Neural cell (in vitro differentiated cells): ENCODE results near the gene HOXB9. TPM values are rescaled to one million over a fixed set of nuclear protein-coding genes. Genes with fewer than 3 reads are reported as not detected.

Experiments used
- H2AFZ ChIP-seq: fragments of 200-600, 300-800 bp; sonication (generic), shearing (Covaris generic); 2 replicates; pipeline ENCODE4 v1.6.0; 2014; ENCODE audit warnings: low read depth, mild to moderate bottlenecking, antibody characterized with exemption, low read length, moderate library complexity
- H3F3A ChIP-seq: fragments of 200-600 bp; shearing (Covaris generic); 2 replicates; pipeline ENCODE4 v1.6.1; 2016; ENCODE audit warnings: mild to moderate bottlenecking, moderate library complexity, mixed read lengths, antibody characterized with exemption, low read length; ENCODE audit not compliant: insufficient read depth, poor library complexity, severe bottlenecking
- H3K27ac ChIP-seq: fragments of 200-600, 300-800 bp; sonication (generic), shearing (Covaris generic); 2 replicates; pipeline ENCODE4 v1.5.1; 2014; ENCODE audit warnings: mild to moderate bottlenecking, low read length, moderate library complexity
- H3K27me3 ChIP-seq: fragments of 300-800, 200-600 bp; sonication (generic), shearing (Covaris generic); 2 replicates; pipeline ENCODE4 v1.6.0; 2014; ENCODE audit warnings: mild to moderate bottlenecking, low read depth, low read length, moderate library complexity; ENCODE audit not compliant: insufficient read depth
- H3K36me3 ChIP-seq: fragments of 300-800, 200-600 bp; sonication (generic), shearing (Covaris generic); 2 replicates; pipeline ENCODE4 v1.5.1; 2014; ENCODE audit warnings: mild to moderate bottlenecking, antibody characterized with exemption, low read length, moderate library complexity; ENCODE audit not compliant: insufficient read depth
- H3K4me2 ChIP-seq: fragments of 300-800, 200-600 bp; sonication (generic), shearing (Covaris generic); 2 replicates; pipeline ENCODE4 v1.6.0; 2014; ENCODE audit warnings: mild to moderate bottlenecking, low read length
- H3K4me3 ChIP-seq: fragments of 300-800, 200-600 bp; sonication (generic), shearing (Covaris generic); 2 replicates; pipeline ENCODE4 v1.5.1; 2014; ENCODE audit warnings: mild to moderate bottlenecking, low read length, moderate library complexity
- H3K79me2 ChIP-seq: fragments of 200-600 bp; shearing (Covaris generic); replicated peaks from 2 replicates; pipeline ENCODE4 v1.6.0; 2014; ENCODE audit warnings: mild to moderate bottlenecking, low read length, moderate library complexity; ENCODE audit not compliant: insufficient read depth
- H3K9ac ChIP-seq: fragments of 300-800, 200-600 bp; sonication (generic), shearing (Covaris generic); 2 replicates; pipeline ENCODE4 v1.6.1; 2016; ENCODE audit warnings: mild to moderate bottlenecking, low read length, mixed read lengths
- H3K9me2 ChIP-seq: fragments of 200-600 bp; shearing (Covaris generic); 2 replicates; pipeline ENCODE4 v1.6.1; 2016; ENCODE audit warnings: mild to moderate bottlenecking, low read length, mixed read lengths; ENCODE audit not compliant: insufficient read depth
- H3K9me3 ChIP-seq: fragments of 200-600, 300-800 bp; sonication (generic), shearing (Covaris generic); 2 replicates; pipeline ENCODE4 v1.6.1; 2016; ENCODE audit warnings: mild to moderate bottlenecking, mixed run types, low read length, moderate library complexity, mixed read lengths
- H4K20me1 ChIP-seq: fragments of 200-600 bp; shearing (Covaris generic); 2 replicates; pipeline ENCODE4 v1.6.1; 2016; ENCODE audit warnings: mild to moderate bottlenecking, mixed run types; ENCODE audit not compliant: insufficient read depth
- EP300 ChIP-seq: fragments of 450-650 bp; conservative IDR thresholded peaks from 2 replicates; pipeline ENCODE4 v1.6.1; 2014; ENCODE audit warnings: antibody characterized with exemption, mild to moderate bottlenecking, moderate library complexity; ENCODE audit not compliant: poor library complexity, severe bottlenecking
- EZH2 ChIP-seq: fragments of 200-600, 300-800 bp; shearing (Covaris generic), sonication (generic); IDR thresholded peaks from 2 replicates; pipeline ENCODE4 v1.6.1; 2014; ENCODE audit warnings: antibody characterized with exemption, low read length, borderline replicate concordance, mild to moderate bottlenecking; ENCODE audit not compliant: insufficient read depth, poor library complexity, severe bottlenecking
- MXI1 ChIP-seq: fragments of 450-650 bp; conservative IDR thresholded peaks from 2 replicates; pipeline ENCODE4 v1.6.1; 2014; ENCODE audit warnings: antibody characterized with exemption, mild to moderate bottlenecking; ENCODE audit not compliant: poor library complexity, severe bottlenecking
- POLR2AphosphoS5 ChIP-seq: IDR thresholded peaks from 2 replicates; pipeline ENCODE4 v1.6.1; 2012
- RAD21 ChIP-seq: fragments of 450-650 bp; conservative IDR thresholded peaks from 2 replicates; pipeline ENCODE4 v1.6.1; 2014; ENCODE audit warnings: antibody characterized with exemption, mild to moderate bottlenecking, moderate library complexity
- REST ChIP-seq: IDR thresholded peaks from 2 replicates; pipeline ENCODE4 v1.6.1; 2012; ENCODE audit warnings: borderline replicate concordance
- SMC3 ChIP-seq: fragments of 450-650 bp; conservative IDR thresholded peaks from 2 replicates; pipeline ENCODE4 v1.6.1; 2014; ENCODE audit warnings: antibody characterized with exemption, mild to moderate bottlenecking, moderate library complexity; ENCODE audit not compliant: poor library complexity
- TAF1 ChIP-seq: IDR thresholded peaks from 2 replicates; pipeline ENCODE4 v1.6.1; 2012; ENCODE audit warnings: low read depth
- polyA plus RNA-seq: library from polyadenylated mRNA; depleted of rRNA; stranded (reverse); fragments of >200 nt; gene quantifications from 2 replicates; pipeline ENCODE4 v1.2.3, GENCODE V29; 2014
- TF ChIP-seq, protein P1 (sequence below): fragments of 450-650 bp; IDR thresholded peaks from 2 replicates; pipeline ENCODE4 v1.5.1; 2014; ENCODE audit warnings: antibody characterized with exemption, mild to moderate bottlenecking, moderate library complexity; ENCODE audit not compliant: poor library complexity, severe bottlenecking

Gene HOXB9
- polyA plus RNA-seq, 1 donor from 2014 or later = not detected

- Histone ChIP-seq H3K9me3 (no peaks in the 10 kb centered on the region), H2AFZ (no peak overlapping the region), H3K4me2 (no peak overlapping the region), H3F3A (no peaks in the 10 kb centered on the region), H3K36me3 (no peaks in the 10 kb centered on the region), H3K79me2 (no peaks in the 10 kb centered on the region), H3K9ac (no peak overlapping the region), H3K9me2 (no peaks in the 10 kb centered on the region), H4K20me1 (no peaks in the 10 kb centered on the region), H3K27ac (no peak overlapping the region), H3K27me3 (peaks cover 100% of the 10 kb centered on the region), H3K4me3 (no peak overlapping the region)
- TF ChIP-seq REST (no peak), EP300 (no peak), MXI1 (no peak), EZH2 (no peak), SMC3 (no peak), TAF1 (no peak), POLR2AphosphoS5 (no peak)
- TF ChIP-seq, protein P1, sequence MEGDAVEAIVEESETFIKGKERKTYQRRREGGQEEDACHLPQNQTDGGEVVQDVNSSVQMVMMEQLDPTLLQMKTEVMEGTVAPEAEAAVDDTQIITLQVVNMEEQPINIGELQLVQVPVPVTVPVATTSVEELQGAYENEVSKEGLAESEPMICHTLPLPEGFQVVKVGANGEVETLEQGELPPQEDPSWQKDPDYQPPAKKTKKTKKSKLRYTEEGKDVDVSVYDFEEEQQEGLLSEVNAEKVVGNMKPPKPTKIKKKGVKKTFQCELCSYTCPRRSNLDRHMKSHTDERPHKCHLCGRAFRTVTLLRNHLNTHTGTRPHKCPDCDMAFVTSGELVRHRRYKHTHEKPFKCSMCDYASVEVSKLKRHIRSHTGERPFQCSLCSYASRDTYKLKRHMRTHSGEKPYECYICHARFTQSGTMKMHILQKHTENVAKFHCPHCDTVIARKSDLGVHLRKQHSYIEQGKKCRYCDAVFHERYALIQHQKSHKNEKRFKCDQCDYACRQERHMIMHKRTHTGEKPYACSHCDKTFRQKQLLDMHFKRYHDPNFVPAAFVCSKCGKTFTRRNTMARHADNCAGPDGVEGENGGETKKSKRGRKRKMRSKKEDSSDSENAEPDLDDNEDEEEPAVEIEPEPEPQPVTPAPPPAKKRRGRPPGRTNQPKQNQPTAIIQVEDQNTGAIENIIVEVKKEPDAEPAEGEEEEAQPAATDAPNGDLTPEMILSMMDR = peak; percentile 50
These were observed 10.2 kb upstream of the HOXB9 start for GRCh38 chr17:48636177-48637018.

- no peak overlapping the region for H3K4me2 ChIP-seq
- TF ChIP-seq POLR2AphosphoS5 = no peak
- no peak for TF ChIP-seq RAD21
- no peak for TF ChIP-seq TAF1
These were observed 8.5 kb upstream of the HOXB9 start for GRCh38 chr17:48634493-48635208.

More at GRCh38 chr17:48634493-48635208, 8.5 kb upstream of the HOXB9 start:
- Histone ChIP-seq H3K9ac (no peak overlapping the region), H3K4me3 (no peak overlapping the region), H2AFZ (no peak overlapping the region), H3K9me2 (no peaks in the 10 kb centered on the region), H3K79me2 (no peaks in the 10 kb centered on the region), H4K20me1 (no peaks in the 10 kb centered on the region), H3K9me3 (no peaks in the 10 kb centered on the region), H3F3A (no peaks in the 10 kb centered on the region), H3K27ac (no peak overlapping the region), H3K36me3 (no peaks in the 10 kb centered on the region), H3K27me3 (peaks cover 100% of the 10 kb centered on the region)
